Activated CD4-positive, alpha-beta T cell treated with anti-CD3 and anti-CD28 coated beads for 36 hours (primary cell): ENCODE results near the gene MEI1. TPM values are rescaled to one million over a fixed set of nuclear protein-coding genes. Genes with fewer than 3 reads are reported as not detected.
"Not testable (repeated sequence)": the region's sequence is repeated elsewhere in the genome, so short reads cannot be mapped to it uniquely, and the experiment has no call there.

Experiments used
- ATAC-seq: fragments of 200-7000 bp; cut with Tn5 transposase; one replicate; pipeline ENCODE4 v1.10.0; 2021; ENCODE audit warnings: mild to moderate bottlenecking, moderate library complexity
- CTCF ChIA-PET: fragments of 350-600 bp; sonication (Branson Sonifier 250); formaldehyde crosslinking; loops from one replicate; lab custom pipeline; 2021; ENCODE audit warnings: antibody characterized with exemption; lab: Charles Lee
- POLR2A ChIA-PET: fragments of 350-600 bp; sonication (Branson Sonifier 250); formaldehyde crosslinking; loops from one replicate; lab custom pipeline; 2021; ENCODE audit warnings: antibody characterized with exemption, inconsistent platforms; lab: Charles Lee
- DNase-seq: peaks from one replicate; pipeline ENCODE4 v3.0.0-alpha.2; 2020
- H3K27ac Mint-ChIP-seq: one replicate; pipeline ENCODE4 v1.8.0; 2021; ENCODE audit warnings: mixed read lengths
- H3K27me3 Mint-ChIP-seq: one replicate; pipeline ENCODE4 v1.8.0; 2021; ENCODE audit warnings: mixed read lengths
- H3K36me3 Mint-ChIP-seq: one replicate; pipeline ENCODE4 v1.8.0; 2021; ENCODE audit warnings: low read depth, mixed read lengths
- H3K4me1 Mint-ChIP-seq: one replicate; pipeline ENCODE4 v1.8.0; 2021; ENCODE audit warnings: mixed read lengths
- H3K4me3 Mint-ChIP-seq: one replicate; pipeline ENCODE4 v1.8.0; 2021; ENCODE audit warnings: mild to moderate bottlenecking, moderate library complexity, mixed read lengths
- H3K9me3 Mint-ChIP-seq: one replicate; pipeline ENCODE4 v1.8.0; 2021; ENCODE audit warnings: low read depth, mixed read lengths
- intact Hi-C, 2 experiments: fragments of 100-400 bp; cut with DNase I in 1 of 2; cut with micrococcal nuclease in 1 of 2; formaldehyde crosslinking; loops; one replicate each; pipeline versions ENCODE4 v1.14.2 to v1.15.1; 2022 to 2024; cut with DNase I, micrococcal nuclease
- total RNA-seq, 2 experiments: library from RNA; stranded (reverse); gene quantifications; one replicate each; pipeline ENCODE4 v1.2.3, GENCODE V29; 2021

MEI1 gene
- total RNA-seq, 2 experiments from 2014 or later = 31.5 to 36.8 TPM

GRCh38 chr22:41661088-41661487 lies 38.2 kb upstream of the MEI1 start:
- Mint-ChIP-seq H3K27ac (peak overlapping the region; percentile 67), H3K4me3 (no peak overlapping the region), H3K27me3 (no peaks in the 10 kb centered on the region), H3K4me1 (no peaks in the 10 kb centered on the region), H3K36me3 (peaks cover 60% of the 10 kb centered on the region), H3K9me3 (no peaks in the 10 kb centered on the region)
- intact Hi-C loops = no loop called here
- ATAC-seq (no peak), DNase-seq (no peak)
- CTCF ChIA-PET = interaction anchor here (0.7 kb wide), 1 partner anchor 161 kb away, joined by 3 read pairs; no protein-coding TSS in a partner anchor
- POLR2A ChIA-PET = interaction anchor here (0.7 kb wide), 1 partner anchor 40 kb away, joined by 3 read pairs; the partner anchor contains the start of gene XRCC6

GRCh38 chr22:41661713-41662112 lies 37.6 kb upstream of the MEI1 start:
- Mint-ChIP-seq H3K27me3 (no peaks in the 10 kb centered on the region), H3K9me3 (no peaks in the 10 kb centered on the region), H3K4me1 (peaks cover under 1% of the 10 kb centered on the region), H3K27ac (no peak overlapping the region), H3K36me3 (peaks cover 56% of the 10 kb centered on the region), H3K4me3 (no peak overlapping the region)
- no peak for ATAC-seq
- ChIA-PET POLR2A (interaction anchor here (0.7 kb wide), 1 partner anchor 40 kb away, joined by 3 read pairs; the partner anchor contains the start of gene XRCC6), CTCF (no interaction called here)
- intact Hi-C loops = no loop called here
- DNase-seq = no peak

GRCh38 chr22:41663594-41663993 lies 35.7 kb upstream of the MEI1 start:
- ATAC-seq, H3K9me3 Mint-ChIP-seq, intact Hi-C loops, DNase-seq, H3K4me3 Mint-ChIP-seq, H3K27me3 Mint-ChIP-seq, H3K4me1 Mint-ChIP-seq: not testable (repeated sequence)
- ChIA-PET POLR2A (interaction anchor here (1.0 kb wide), 1 partner anchor 17 kb away, joined by 3 read pairs; no protein-coding TSS in a partner anchor), CTCF (interaction anchor here (0.6 to 1.1 kb wide), 2 partner anchors 261 to 416 kb away, joined by 3 read pairs; partner anchors contain the start of gene SMDT1)
- peak overlapping the region; percentile 56 for H3K27ac Mint-ChIP-seq
- peaks cover 48% of the 10 kb centered on the region for H3K36me3 Mint-ChIP-seq

GRCh38 chr22:41664490-41664889 lies 34.8 kb upstream of the MEI1 start:
- intact Hi-C loops = no loop called here
- DNase-seq (no peak), ATAC-seq (no peak)
- H3K4me3 Mint-ChIP-seq = no peak overlapping the region
- CTCF ChIA-PET = interaction anchor here (0.6 to 2.0 kb wide), 2 partner anchors 13 to 262 kb away, joined by 3 to 6 read pairs; no protein-coding TSS in a partner anchor
- H3K36me3 Mint-ChIP-seq = peaks cover 43% of the 10 kb centered on the region
- peak overlapping the region; percentile 38 for H3K27ac Mint-ChIP-seq
- H3K27me3 Mint-ChIP-seq = no peaks in the 10 kb centered on the region
- peaks cover 12% of the 10 kb centered on the region for H3K4me1 Mint-ChIP-seq
- H3K9me3 Mint-ChIP-seq = no peaks in the 10 kb centered on the region
- POLR2A ChIA-PET = interaction anchor here (1.0 kb wide), 1 partner anchor 18 kb away, joined by 3 read pairs; no protein-coding TSS in a partner anchor

GRCh38 chr22:41664951-41665350 lies 34.4 kb upstream of the MEI1 start:
- peaks cover 13% of the 10 kb centered on the region for H3K4me1 Mint-ChIP-seq

GRCh38 chr22:41668971-41669911 lies 30.1 kb upstream of the MEI1 start:
- peaks cover 13% of the 10 kb centered on the region for H3K4me1 Mint-ChIP-seq
- POLR2A ChIA-PET = interaction anchor here (0.7 kb wide), 1 partner anchor 181 kb away, joined by 3 read pairs; no protein-coding TSS in a partner anchor
- no peaks in the 10 kb centered on the region for H3K27me3 Mint-ChIP-seq
- H3K9me3 Mint-ChIP-seq = no peaks in the 10 kb centered on the region
- DNase-seq (no peak), ATAC-seq (no peak)
- peaks cover 30% of the 10 kb centered on the region for H3K36me3 Mint-ChIP-seq
- no peak overlapping the region for H3K4me3 Mint-ChIP-seq
- H3K27ac Mint-ChIP-seq = no peak overlapping the region
- CTCF ChIA-PET = no interaction called here
- intact Hi-C loops = no loop called here

More at GRCh38 chr22:41664951-41665350, 34.4 kb upstream of the MEI1 start:
- no peak for DNase-seq
- ChIA-PET CTCF (interaction anchor here (0.9 to 3.3 kb wide), 5 partner anchors 11 to 33 kb away, joined by 4 to 24 read pairs (median 5); partner anchors contain the start of gene MEI1), POLR2A (no interaction called here)
- Mint-ChIP-seq H3K27me3 (no peaks in the 10 kb centered on the region), H3K36me3 (peaks cover 42% of the 10 kb centered on the region), H3K9me3 (no peaks in the 10 kb centered on the region), H3K27ac (peak overlapping the region; percentile 38), H3K4me3 (no peak overlapping the region)
- intact Hi-C loops = no loop called here
- no peak for ATAC-seq

GRCh38 chr22:41672096-41672495 lies 27.2 kb upstream of the MEI1 start:
- POLR2A ChIA-PET, H3K9me3 Mint-ChIP-seq, intact Hi-C loops, DNase-seq, H3K27ac Mint-ChIP-seq, ATAC-seq, H3K27me3 Mint-ChIP-seq, H3K4me3 Mint-ChIP-seq: not testable (repeated sequence)
- Mint-ChIP-seq H3K4me1 (peaks cover 12% of the 10 kb centered on the region), H3K36me3 (peaks cover 32% of the 10 kb centered on the region)
- CTCF ChIA-PET = interaction anchor here (1.2 kb wide), 1 partner anchor 12 kb away, joined by 3 read pairs; no protein-coding TSS in a partner anchor

- ATAC-seq (no peak), DNase-seq (no peak)
- H3K9me3 Mint-ChIP-seq = no peaks in the 10 kb centered on the region
- peaks cover 10% of the 10 kb centered on the region for H3K4me1 Mint-ChIP-seq
- no peaks in the 10 kb centered on the region for H3K27me3 Mint-ChIP-seq
- ChIA-PET CTCF (interaction anchor here (0.6 to 1.3 kb wide), 4 partner anchors 11 to 202 kb away, joined by 3 to 7 read pairs (median 4); no protein-coding TSS in a partner anchor), POLR2A (no interaction called here)
- intact Hi-C loops = no loop called here
- H3K27ac Mint-ChIP-seq = peak overlapping the region; percentile 8
- no peak overlapping the region for H3K4me3 Mint-ChIP-seq
- peaks cover 35% of the 10 kb centered on the region for H3K36me3 Mint-ChIP-seq
Measured at GRCh38 chr22:41672780-41673509, 26.4 kb upstream of the MEI1 start.

GRCh38 chr22:41674846-41675340 lies 24.4 kb upstream of the MEI1 start:
- Mint-ChIP-seq H3K9me3 (no peaks in the 10 kb centered on the region), H3K27ac (peak overlapping the region; percentile 21), H3K4me3 (no peak overlapping the region), H3K4me1 (peaks cover 11% of the 10 kb centered on the region), H3K27me3 (no peaks in the 10 kb centered on the region), H3K36me3 (peaks cover 47% of the 10 kb centered on the region)
- DNase-seq (no peak), ATAC-seq (no peak)
- intact Hi-C loops = no loop called here
- ChIA-PET CTCF (interaction anchor here (0.6 to 2.9 kb wide), 3 partner anchors 8 to 435 kb away, joined by 3 to 9 read pairs (median 4); no protein-coding TSS in a partner anchor), POLR2A (interaction anchor here (0.6 kb wide), 1 partner anchor 9 kb away, joined by 5 read pairs; no protein-coding TSS in a partner anchor)

GRCh38 chr22:41676134-41676533 lies 23.2 kb upstream of the MEI1 start:
- Mint-ChIP-seq H3K27ac (no peak overlapping the region), H3K36me3 (peaks cover 56% of the 10 kb centered on the region), H3K9me3 (no peaks in the 10 kb centered on the region), H3K4me3 (no peak overlapping the region), H3K27me3 (no peaks in the 10 kb centered on the region), H3K4me1 (peaks cover 16% of the 10 kb centered on the region)
- intact Hi-C loops = no loop called here
- ATAC-seq = no peak
- CTCF ChIA-PET = interaction anchor here (1.0 to 2.9 kb wide), 2 partner anchors 9 to 144 kb away, joined by 3 to 9 read pairs; no protein-coding TSS in a partner anchor
- DNase-seq = no peak
- POLR2A ChIA-PET = no interaction called here
